Activated gamma-delta T cell treated with Interleukin-2 at 50 U/mL for 16 hours (primary cell): Measurements from ENCODE around the gene CERS3.

Experiments
- DNase-seq: peaks from one replicate; pipeline ENCODE4 v3.0.0-alpha.2; 2020

Gene CERS3

GRCh38 chr15:100373120-100373896 lies 155.4 kb downstream of the CERS3 start:
- no peak for DNase-seq

GRCh38 chr15:100372739-100373119 lies 156.0 kb downstream of the CERS3 start:
- no peak for DNase-seq

- DNase-seq, result no peak
These were observed 173.4 kb downstream of the CERS3 start for GRCh38 chr15:100355342-100355741.

GRCh38 chr15:100353449-100353848 lies 175.3 kb downstream of the CERS3 start:
- DNase-seq, result no peak

DNA sequence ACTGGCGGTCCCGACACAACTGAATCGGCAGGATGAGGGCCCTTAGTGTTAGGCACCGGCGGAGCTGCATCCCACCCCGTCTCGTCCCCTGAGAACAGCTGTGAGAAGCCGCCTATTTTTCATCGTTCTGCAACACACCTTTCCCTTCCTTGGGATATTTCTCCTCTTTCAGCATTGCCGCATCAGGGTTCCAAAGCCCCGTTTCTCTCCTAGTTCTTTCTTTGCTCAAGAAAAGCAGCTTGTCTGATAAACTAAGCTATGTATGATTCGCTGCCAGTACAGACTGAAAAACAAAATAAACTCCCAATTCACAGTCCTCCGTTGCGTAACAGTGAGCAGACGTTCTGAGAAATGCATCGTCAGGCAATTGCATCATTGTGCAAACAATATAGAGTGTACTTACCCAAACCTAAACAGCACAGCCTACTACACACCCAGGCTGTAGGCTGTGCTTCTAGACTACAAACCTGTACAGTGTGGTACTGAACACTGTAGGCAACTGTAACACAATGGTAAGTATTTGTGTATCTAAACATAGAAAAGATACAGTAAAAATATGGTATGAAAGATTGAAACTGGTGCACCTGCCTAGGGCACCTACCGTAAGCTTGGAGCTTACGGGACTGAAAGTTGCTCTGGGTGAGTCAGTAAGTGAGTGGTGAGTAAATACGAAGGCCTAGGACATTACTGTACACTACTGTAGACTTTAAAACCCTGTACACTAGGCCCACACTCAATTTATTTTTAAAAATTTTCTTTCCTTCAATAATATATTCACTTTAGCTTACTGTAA lies 178.1 kb downstream of the CERS3 start:
- DNase-seq, result no peak
